ENCODE measurements around the gene KDM4C. TPM values are rescaled to one million over a fixed set of nuclear protein-coding genes. Genes with fewer than 3 reads are reported as not detected.

The KDM4C gene
- total RNA-seq, 5 donors from 2014 or later (not counting 1 experiment from before 2014, with no cell fraction given) = 66.4 to 107 (median 76.0) TPM

GRCh38 chr9:6987381-6987780 is 229.6 kb downstream of the KDM4C start:
- Mint-ChIP-seq H3K36me3 (peaks cover 62% of the 10 kb centered on the region), H3K27me3 (no peaks in the 10 kb centered on the region), H3K9me3 (no peaks in the 10 kb centered on the region), H3K27ac (no peak overlapping the region), H3K4me1 (no peaks in the 10 kb centered on the region), H3K4me3 (no peak overlapping the region)
- no peak for ATAC-seq (replicated peaks in 1 of 4)
- Histone ChIP-seq H3K4me1 (ENCODE audit: control insufficient read depth in 1 of 2, extremely low read depth in 1 of 2, insufficient read depth in 2 of 2, low read length in 2 of 2) (no peaks in the 10 kb centered on the region), H3K27me3 (replicated peaks in 1 of 2; ENCODE audit: control insufficient read depth in 2 of 2, extremely low read depth in 1 of 2, insufficient read depth in 2 of 2, low read length in 1 of 2) (no peaks in the 10 kb centered on the region), H3K27ac (ENCODE audit: low read length) (no peak overlapping the region), H3K36me3 (ENCODE audit: control insufficient read depth in 2 of 2, extremely low read depth in 1 of 2, insufficient read depth in 1 of 2, low read length in 1 of 2) (peaks cover 2 to 65% of the 10 kb centered on the region in 2 donors), H3K9me3 (no peaks in the 10 kb centered on the region), H3K4me3 (ENCODE audit: control insufficient read depth in 1 of 2, extremely low read depth in 1 of 2, low read length in 1 of 2) (no peak overlapping the region)
- ChIA-PET POLR2A (interaction anchor here in 1 of 2 donors (0.7 kb wide), 1 partner anchor 80 kb away, joined by 3 read pairs; no protein-coding TSS in a partner anchor), CTCF (no interaction called here)
- WGBS (ENCODE audit: insufficient coverage) = 100% methylated on average over 2 of the region's 3 CpGs
- DNase-seq = no peak

DNA sequence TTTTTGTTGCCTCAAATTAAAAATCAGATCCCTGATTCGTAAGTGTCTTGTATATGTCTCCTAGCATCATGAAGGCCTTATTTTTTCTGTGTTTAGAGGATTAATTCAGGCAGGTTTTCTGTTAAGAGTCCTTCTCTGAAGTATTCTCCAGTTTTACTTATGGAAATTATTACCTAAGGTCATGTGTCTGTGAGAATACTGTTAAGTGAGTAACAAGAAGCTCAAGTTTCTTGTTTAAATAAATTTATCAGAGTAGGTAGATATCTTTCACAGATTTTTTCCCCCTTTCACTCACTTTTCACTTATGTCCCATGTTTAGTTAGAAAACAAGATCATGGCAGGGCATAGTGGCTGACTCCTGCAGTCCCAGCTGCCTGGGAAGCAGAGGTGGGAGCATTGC is 233.6 kb downstream of the KDM4C start:
- Histone ChIP-seq H3K4me1 (ENCODE audit: control insufficient read depth in 1 of 2, extremely low read depth in 1 of 2, insufficient read depth in 2 of 2, low read length in 2 of 2) (no peaks in the 10 kb centered on the region), H3K36me3 (ENCODE audit: control insufficient read depth in 2 of 2, extremely low read depth in 1 of 2, insufficient read depth in 1 of 2, low read length in 1 of 2) (peaks cover 0 to 65% of the 10 kb centered on the region in 2 donors), H3K4me3 (ENCODE audit: control insufficient read depth in 1 of 2, extremely low read depth in 1 of 2, low read length in 1 of 2) (no peak overlapping the region), H3K27me3 (replicated peaks in 1 of 2; ENCODE audit: control insufficient read depth in 2 of 2, extremely low read depth in 1 of 2, insufficient read depth in 2 of 2, low read length in 1 of 2) (no peaks in the 10 kb centered on the region), H3K9me3 (no peaks in the 10 kb centered on the region), H3K27ac (ENCODE audit: low read length) (no peak overlapping the region)
- ChIA-PET CTCF (interaction anchor here in 1 of 2 donors (0.6 kb wide), 1 partner anchor 106 kb away, joined by 4 read pairs; no protein-coding TSS in a partner anchor), POLR2A (interaction anchor here in 1 of 2 donors (0.5 kb wide), 1 partner anchor 31 kb away, joined by 6 read pairs; no protein-coding TSS in a partner anchor)
- H3K27me3 Mint-ChIP-seq = no peaks in the 10 kb centered on the region
- no peaks in the 10 kb centered on the region for H3K9me3 Mint-ChIP-seq
- H3K36me3 Mint-ChIP-seq = peaks cover 59% of the 10 kb centered on the region
- DNase-seq = no peak
- no peak for ATAC-seq (replicated peaks in 1 of 4)
- no peak overlapping the region for H3K4me3 Mint-ChIP-seq
- no CpG with 5 or more reads among the region's 1 CpG for WGBS (ENCODE audit: insufficient coverage)
- H3K27ac Mint-ChIP-seq = no peak overlapping the region
- H3K4me1 Mint-ChIP-seq = no peaks in the 10 kb centered on the region

GRCh38 chr9:6996061-6996854 is 238.5 kb downstream of the KDM4C start:
- ChIA-PET CTCF (no interaction called here), POLR2A (no interaction called here)
- H3K4me1 Mint-ChIP-seq = no peaks in the 10 kb centered on the region
- no peak for ATAC-seq (replicated peaks in 1 of 4)
- no peak overlapping the region for H3K27ac ChIP-seq (ENCODE audit: low read length)
- H3K27me3 Mint-ChIP-seq = no peaks in the 10 kb centered on the region
- H3K4me1 ChIP-seq (ENCODE audit: control insufficient read depth in 1 of 2, extremely low read depth in 1 of 2, insufficient read depth in 2 of 2, low read length in 2 of 2) = no peaks in the 10 kb centered on the region
- H3K36me3 Mint-ChIP-seq = peaks cover 52% of the 10 kb centered on the region
- no peaks in the 10 kb centered on the region for H3K9me3 ChIP-seq
- H3K27ac Mint-ChIP-seq = no peak overlapping the region
- no peaks in the 10 kb centered on the region for H3K9me3 Mint-ChIP-seq
- H3K4me3 ChIP-seq (ENCODE audit: control insufficient read depth in 1 of 2, extremely low read depth in 1 of 2, low read length in 1 of 2) = no peak overlapping the region
- DNase-seq = no peak
- H3K27me3 ChIP-seq (replicated peaks in 1 of 2; ENCODE audit: control insufficient read depth in 2 of 2, extremely low read depth in 1 of 2, insufficient read depth in 2 of 2, low read length in 1 of 2) = no peaks in the 10 kb centered on the region
- H3K4me3 Mint-ChIP-seq = no peak overlapping the region
- 90% methylated on average over 7 of the region's 7 CpGs for WGBS (ENCODE audit: insufficient coverage)
- peaks cover 0 to 41% of the 10 kb centered on the region in 2 donors for H3K36me3 ChIP-seq (ENCODE audit: control insufficient read depth in 2 of 2, extremely low read depth in 1 of 2, insufficient read depth in 1 of 2, low read length in 1 of 2)

DNA sequence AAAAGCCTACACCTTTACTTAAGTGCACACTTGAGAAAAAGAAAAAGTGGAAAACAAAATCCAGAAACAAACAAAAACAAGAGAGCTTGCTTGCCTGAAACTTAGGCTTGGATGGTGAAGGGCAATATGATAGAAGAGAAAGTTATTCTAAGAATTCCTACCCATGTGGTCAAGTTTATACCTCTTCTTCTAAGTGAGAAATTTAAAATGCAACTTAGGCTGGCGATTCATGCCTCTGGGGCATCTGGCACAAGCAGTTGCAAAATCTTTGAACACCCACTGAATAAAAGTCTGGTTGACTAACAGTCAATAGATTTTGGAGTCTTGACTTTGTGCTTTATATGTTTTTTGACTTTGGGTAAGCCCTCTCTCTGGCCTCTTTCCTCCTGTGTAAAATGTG is 239.6 kb downstream of the KDM4C start:
- H3K4me1 ChIP-seq (ENCODE audit: control insufficient read depth in 1 of 2, extremely low read depth in 1 of 2, insufficient read depth in 2 of 2, low read length in 2 of 2) = no peaks in the 10 kb centered on the region
- Mint-ChIP-seq H3K9me3 (no peaks in the 10 kb centered on the region), H3K4me3 (no peak overlapping the region), H3K27me3 (no peaks in the 10 kb centered on the region), H3K27ac (no peak overlapping the region), H3K4me1 (no peaks in the 10 kb centered on the region), H3K36me3 (peaks cover 53% of the 10 kb centered on the region)
- ATAC-seq (replicated peaks in 1 of 4) (no peak), DNase-seq (no peak)
- no peaks in the 10 kb centered on the region for H3K9me3 ChIP-seq
- CTCF ChIA-PET = no interaction called here
- no peak overlapping the region for H3K27ac ChIP-seq (ENCODE audit: low read length)
- H3K27me3 ChIP-seq (replicated peaks in 1 of 2; ENCODE audit: control insufficient read depth in 2 of 2, extremely low read depth in 1 of 2, insufficient read depth in 2 of 2, low read length in 1 of 2) = no peaks in the 10 kb centered on the region
- no CpG with 5 or more reads among the region's 1 CpG for WGBS (ENCODE audit: insufficient coverage)
- H3K36me3 ChIP-seq (ENCODE audit: control insufficient read depth in 2 of 2, extremely low read depth in 1 of 2, insufficient read depth in 1 of 2, low read length in 1 of 2) = peaks cover 0 to 43% of the 10 kb centered on the region in 2 donors
- POLR2A ChIA-PET = no interaction called here
- H3K4me3 ChIP-seq (ENCODE audit: control insufficient read depth in 1 of 2, extremely low read depth in 1 of 2, low read length in 1 of 2) = no peak overlapping the region

DNA sequence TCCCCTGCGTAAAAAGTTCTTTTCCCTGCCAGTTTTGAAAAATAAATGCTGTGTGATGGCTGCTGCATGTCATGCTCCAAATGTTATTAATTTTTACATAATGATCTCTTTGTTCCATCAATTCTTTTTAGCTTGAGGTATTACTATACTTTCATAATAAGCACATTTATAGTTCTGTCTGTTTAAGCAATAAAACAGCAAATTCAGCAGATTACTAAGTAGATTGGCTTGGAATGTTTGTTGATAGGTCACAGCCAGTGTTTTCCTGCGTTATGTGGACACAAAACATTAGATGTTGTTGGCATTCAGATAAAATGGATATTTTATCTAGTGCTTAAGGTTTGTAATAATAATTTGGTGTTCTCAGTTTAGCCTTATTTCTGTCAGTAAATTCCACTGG is 242.0 kb downstream of the KDM4C start:
- WGBS (ENCODE audit: insufficient coverage) = 100% methylated on average over 1 of the region's 2 CpGs
- Histone ChIP-seq H3K9me3 (no peaks in the 10 kb centered on the region), H3K4me3 (ENCODE audit: control insufficient read depth in 1 of 2, extremely low read depth in 1 of 2, low read length in 1 of 2) (no peak overlapping the region), H3K4me1 (ENCODE audit: control insufficient read depth in 1 of 2, extremely low read depth in 1 of 2, insufficient read depth in 2 of 2, low read length in 2 of 2) (no peaks in the 10 kb centered on the region), H3K27ac (ENCODE audit: low read length) (no peak overlapping the region), H3K27me3 (replicated peaks in 1 of 2; ENCODE audit: control insufficient read depth in 2 of 2, extremely low read depth in 1 of 2, insufficient read depth in 2 of 2, low read length in 1 of 2) (no peaks in the 10 kb centered on the region), H3K36me3 (ENCODE audit: control insufficient read depth in 2 of 2, extremely low read depth in 1 of 2, insufficient read depth in 1 of 2, low read length in 1 of 2) (peaks cover 6 to 33% of the 10 kb centered on the region in 2 donors)
- ChIA-PET CTCF (no interaction called here), POLR2A (no interaction called here)
- ATAC-seq (replicated peaks in 1 of 4) (no peak), DNase-seq (no peak)
- peaks cover 55% of the 10 kb centered on the region for H3K36me3 Mint-ChIP-seq
- H3K9me3 Mint-ChIP-seq = no peaks in the 10 kb centered on the region
- H3K4me3 Mint-ChIP-seq = no peak overlapping the region
- H3K4me1 Mint-ChIP-seq = no peaks in the 10 kb centered on the region
- H3K27me3 Mint-ChIP-seq = no peaks in the 10 kb centered on the region
- no peak overlapping the region for H3K27ac Mint-ChIP-seq

DNA sequence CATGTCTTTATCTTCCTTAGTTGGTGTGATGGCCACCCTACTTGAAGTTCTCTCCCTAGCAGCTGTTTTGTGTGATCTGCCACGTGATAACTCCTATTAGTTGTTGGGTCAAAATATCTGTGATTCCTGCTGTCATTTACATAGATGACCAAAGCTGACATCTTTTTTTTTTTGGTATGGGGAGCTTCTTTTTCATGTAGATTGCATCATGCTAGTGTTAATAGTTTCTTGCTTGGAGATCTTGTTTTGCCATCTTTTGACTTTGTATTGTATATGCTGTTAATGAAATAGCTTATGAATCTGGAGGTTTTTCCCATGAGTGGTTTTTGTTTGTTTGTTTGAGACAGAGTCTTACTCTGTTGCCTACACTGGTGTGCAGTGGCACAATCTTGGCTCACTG is 243.8 kb downstream of the KDM4C start:
- Mint-ChIP-seq H3K27ac (no peak overlapping the region), H3K36me3 (peaks cover 48% of the 10 kb centered on the region), H3K9me3 (no peaks in the 10 kb centered on the region), H3K27me3 (no peaks in the 10 kb centered on the region), H3K4me1 (no peaks in the 10 kb centered on the region), H3K4me3 (no peak overlapping the region)
- H3K4me3 ChIP-seq (ENCODE audit: control insufficient read depth in 1 of 2, extremely low read depth in 1 of 2, low read length in 1 of 2) = no peak overlapping the region
- DNase-seq (no peak), ATAC-seq (replicated peaks in 1 of 4) (no peak)
- CTCF ChIA-PET = interaction anchor here (0.6 to 0.7 kb wide), 2 partner anchors 172 to 1099 kb away, joined by 3 to 4 read pairs; no protein-coding TSS in a partner anchor
- H3K27me3 ChIP-seq (replicated peaks in 1 of 2; ENCODE audit: control insufficient read depth in 2 of 2, extremely low read depth in 1 of 2, insufficient read depth in 2 of 2, low read length in 1 of 2) = no peaks in the 10 kb centered on the region
- peaks cover 6 to 22% of the 10 kb centered on the region in 2 donors for H3K36me3 ChIP-seq (ENCODE audit: control insufficient read depth in 2 of 2, extremely low read depth in 1 of 2, insufficient read depth in 1 of 2, low read length in 1 of 2)
- H3K27ac ChIP-seq (ENCODE audit: low read length) = no peak overlapping the region
- no peaks in the 10 kb centered on the region for H3K4me1 ChIP-seq (ENCODE audit: control insufficient read depth in 1 of 2, extremely low read depth in 1 of 2, insufficient read depth in 2 of 2, low read length in 2 of 2)
- no peaks in the 10 kb centered on the region for H3K9me3 ChIP-seq
- WGBS (ENCODE audit: insufficient coverage) = no CpG with 5 or more reads among the region's 1 CpG
- POLR2A ChIA-PET = interaction anchor here in 1 of 2 donors (0.7 kb wide), 1 partner anchor 190 kb away, joined by 4 read pairs; no protein-coding TSS in a partner anchor

All from T-cell (primary cell).